CD4-positive, alpha-beta T cell treated with Interferon alpha-2 for 1 hour (primary cell): Measurements from ENCODE around the gene ZNF688.
A peak's percentile ranks its signal among the peaks of the same experiment; 100 is the strongest.

ENCODE experiments used
- DNase-seq, 2 donors: peaks; one replicate each; pipeline ENCODE4 v3.0.0-alpha.2; 2020 to 2022

ZNF688 gene

GRCh38 chr16:30585022-30585399 lies 13.5 kb upstream of the ZNF688 start:
- DNase-seq, result no peak

- DNase-seq, result no peak
Measured at GRCh38 chr16:30582611-30583340, 11.3 kb upstream of the ZNF688 start.

- no peak for DNase-seq
Measured at GRCh38 chr16:30581457-30581856, 9.9 kb upstream of the ZNF688 start.

GRCh38 chr16:30574678-30575077 lies 3.2 kb upstream of the ZNF688 start:
- no peak for DNase-seq

GRCh38 chr16:30570636-30571444 lies 674 bp downstream of the ZNF688 start:
- no peak for DNase-seq

GRCh38 chr16:30569746-30570635 lies 1.5 kb downstream of the ZNF688 start:
- DNase-seq, result no peak

- no peak for DNase-seq
Measured at GRCh38 chr16:30569281-30569680, 2.2 kb downstream of the ZNF688 start.

- peak; percentile 65 to 78 for DNase-seq
Measured at GRCh38 chr16:30567991-30568638, 3.4 kb downstream of the ZNF688 start.

GRCh38 chr16:30567160-30567990 lies 4.1 kb downstream of the ZNF688 start:
- DNase-seq, result peak; percentile 56 to 61

- no peak for DNase-seq
Measured at GRCh38 chr16:30566531-30566930, 5.0 kb downstream of the ZNF688 start.

- no peak for DNase-seq
Measured at GRCh38 chr16:30565984-30566383, 5.5 kb downstream of the ZNF688 start.

- no peak for DNase-seq
Measured at GRCh38 chr16:30565526-30565925, 6.0 kb downstream of the ZNF688 start.

- DNase-seq, result no peak
Measured at GRCh38 chr16:30562021-30562420, 9.5 kb downstream of the ZNF688 start.

GRCh38 chr16:30561089-30561816 lies 10.3 kb downstream of the ZNF688 start:
- peak; percentile 24 to 40 for DNase-seq

- DNase-seq, result no peak
Measured at GRCh38 chr16:30559690-30560089, 11.8 kb downstream of the ZNF688 start.

- DNase-seq, result no peak
Measured at GRCh38 chr16:30558789-30559377, 12.6 kb downstream of the ZNF688 start.

- DNase-seq, result peak; percentile 98 to 99
Measured at GRCh38 chr16:30557957-30558788, 13.3 kb downstream of the ZNF688 start, which contains the start of gene ZNF764. Gene ZNF764 (minus strand): TSS chr16:30558374. CDS start chr16:30558182, 192 bp downstream.

- no peak for DNase-seq
Measured at GRCh38 chr16:30557707-30557956, 13.9 kb downstream of the ZNF688 start.

GRCh38 chr16:30556125-30556473 lies 15.4 kb downstream of the ZNF688 start:
- DNase-seq, result no peak
